GM20431 (cell line): ENCODE results near the gene HCAR1.
"Not testable (repeated sequence)": the region's sequence is repeated elsewhere in the genome, so short reads cannot be mapped to it uniquely, and the experiment has no call there.

Experiments
- in situ Hi-C: fragments of 300-500 bp; cut with MseI, MboI; formaldehyde crosslinking; loops from one replicate; pipeline ENCODE4 v1.15.0; 2020; ENCODE audit warnings: low sequenced_read_pairs; ENCODE audit not compliant: unreplicated experiment

The HCAR1 gene

DNA sequence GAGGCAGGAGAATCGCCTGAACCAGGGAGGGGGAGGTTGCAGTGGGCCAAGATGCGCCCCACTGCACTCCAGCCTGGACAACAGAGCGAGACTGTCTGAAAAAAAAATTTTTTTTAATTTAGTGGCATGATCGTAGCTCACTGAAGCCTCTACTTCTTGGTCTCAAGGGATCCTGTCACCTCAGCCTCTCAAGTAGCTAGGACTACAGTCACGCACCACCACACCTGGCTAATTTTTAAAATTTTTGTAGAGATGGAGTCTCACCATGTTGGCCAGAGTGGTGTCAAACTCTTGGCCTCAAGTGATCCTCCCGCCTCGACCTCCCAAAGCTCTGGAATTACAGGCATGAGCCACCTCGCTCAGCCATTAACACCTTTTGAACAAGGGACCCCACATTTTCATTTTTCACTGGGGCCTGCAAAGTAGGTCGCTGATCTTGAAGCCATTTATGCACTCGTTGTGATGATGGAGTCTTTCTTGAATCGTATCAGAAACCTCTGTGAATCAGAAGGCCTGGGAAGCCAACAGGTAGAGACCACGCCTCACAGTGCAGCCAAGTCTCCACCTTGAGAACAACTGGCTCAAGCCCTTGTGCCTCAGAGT lies 5.9 kb downstream of the HCAR1 start:
- in situ Hi-C loops, result no loop called here

DNA sequence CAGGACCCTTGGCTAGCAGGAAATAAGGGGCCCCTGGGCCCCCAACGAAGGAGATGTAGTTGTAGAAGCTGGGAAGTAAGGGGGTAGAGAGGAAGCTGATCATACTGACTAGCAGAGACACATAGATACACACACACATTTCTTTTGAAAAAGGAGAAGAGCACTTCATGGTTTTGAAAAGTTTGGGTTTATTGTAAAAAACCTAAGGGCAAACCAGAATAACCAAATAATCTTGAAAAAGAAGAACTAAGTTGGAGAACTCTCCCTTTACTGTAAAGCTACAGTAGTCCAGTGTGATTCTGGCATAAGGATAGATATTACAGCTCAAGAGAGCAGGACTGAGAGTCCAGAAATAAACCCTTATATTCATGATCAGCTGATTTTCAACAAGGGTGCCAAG lies 8.3 kb downstream of the HCAR1 start:
- in situ Hi-C loops, result no loop called here

DNA sequence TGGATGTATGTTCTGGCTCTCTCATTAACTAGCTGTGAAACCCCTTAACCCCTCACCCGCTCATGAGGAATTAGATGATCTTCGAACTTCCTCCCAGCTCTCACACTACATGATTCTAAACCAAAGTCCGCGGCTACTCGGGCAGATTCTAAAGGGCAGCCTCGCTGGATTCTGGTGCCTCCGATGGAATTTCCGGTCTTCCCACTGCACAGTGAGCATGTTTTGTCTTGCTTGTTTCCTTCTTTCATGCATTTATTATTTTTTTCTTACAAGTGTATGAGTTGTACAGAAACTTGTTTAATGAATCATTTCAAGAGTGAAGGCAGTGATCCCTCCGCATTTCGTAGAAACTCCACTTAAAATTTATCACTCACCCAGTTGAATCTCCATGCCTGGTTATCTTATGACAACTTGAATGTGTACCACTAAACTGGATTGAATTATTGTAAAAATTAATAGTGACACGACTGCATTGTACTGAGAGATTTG lies 9.5 kb downstream of the HCAR1 start:
- in situ Hi-C loops, result no loop called here

GRCh38 chr12:122716658-122717057 lies 14.0 kb downstream of the HCAR1 start, which contains the start of gene HCAR3:
TSS of gene HCAR3 (minus strand) at chr12:122716811. CDS start at chr12:122716737, 74 bp downstream.
- in situ Hi-C loops, result not testable (repeated sequence)

DNA sequence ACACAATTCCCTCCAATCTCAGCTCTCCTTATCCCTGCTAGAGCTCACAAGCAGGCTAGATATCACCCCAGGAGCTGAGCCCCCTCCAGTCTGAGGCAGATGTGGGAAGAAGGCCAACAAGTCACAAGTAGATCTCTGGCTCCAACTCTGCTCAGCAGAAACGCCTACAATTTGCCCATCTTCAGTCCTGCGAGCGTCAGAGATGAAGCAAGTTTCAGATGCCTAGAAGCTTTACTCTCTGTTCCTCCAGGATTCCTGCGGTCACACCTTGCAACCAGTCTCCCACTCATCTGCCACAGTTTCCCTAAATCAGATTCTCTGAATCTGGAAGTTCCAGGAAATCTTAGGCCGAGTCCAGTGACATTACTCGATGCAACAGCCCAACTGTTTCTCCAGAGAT lies 15.4 kb downstream of the HCAR1 start:
- in situ Hi-C loops, result not testable (repeated sequence)

GRCh38 chr12:122713491-122714188 lies 17.0 kb downstream of the HCAR1 start:
- in situ Hi-C loops, result not testable (repeated sequence)

DNA sequence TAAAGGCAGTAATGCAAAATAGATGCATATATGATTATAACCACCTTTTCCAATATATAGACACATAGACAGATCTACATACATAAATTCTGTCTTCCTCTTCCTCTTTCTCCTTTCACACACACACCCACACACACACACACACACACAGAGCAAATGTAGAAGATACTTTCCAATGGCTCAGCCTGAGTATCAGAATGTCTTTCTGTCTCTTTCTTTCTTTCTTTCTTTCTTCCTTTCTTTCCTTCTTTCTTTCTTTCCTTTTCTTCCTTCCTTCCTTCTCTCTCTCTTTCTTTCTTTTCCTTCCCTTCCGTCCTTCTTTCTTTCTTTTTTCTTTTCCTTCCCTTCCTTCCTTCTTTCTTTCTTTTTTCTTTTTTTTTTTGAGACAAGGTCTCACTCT lies 19.4 kb downstream of the HCAR1 start:
- in situ Hi-C loops, result not testable (repeated sequence)

- in situ Hi-C loops, result not testable (repeated sequence)
Observed at GRCh38 chr12:122710341-122710740, 20.3 kb downstream of the HCAR1 start.

GRCh38 chr12:122709287-122709686 lies 21.4 kb downstream of the HCAR1 start:
- in situ Hi-C loops, result not testable (repeated sequence)

GRCh38 chr12:122703841-122704240 lies 26.8 kb downstream of the HCAR1 start:
- in situ Hi-C loops, result not testable (repeated sequence)

GRCh38 chr12:122702890-122703611 lies 27.6 kb downstream of the HCAR1 start, which contains the start of gene HCAR2:
TSS of gene HCAR2 (minus strand) at chr12:122703357. CDS start at chr12:122703283, 74 bp downstream.
- in situ Hi-C loops, result not testable (repeated sequence)

GRCh38 chr12:122701481-122701880 lies 29.2 kb downstream of the HCAR1 start:
- in situ Hi-C loops, result not testable (repeated sequence)

DNA sequence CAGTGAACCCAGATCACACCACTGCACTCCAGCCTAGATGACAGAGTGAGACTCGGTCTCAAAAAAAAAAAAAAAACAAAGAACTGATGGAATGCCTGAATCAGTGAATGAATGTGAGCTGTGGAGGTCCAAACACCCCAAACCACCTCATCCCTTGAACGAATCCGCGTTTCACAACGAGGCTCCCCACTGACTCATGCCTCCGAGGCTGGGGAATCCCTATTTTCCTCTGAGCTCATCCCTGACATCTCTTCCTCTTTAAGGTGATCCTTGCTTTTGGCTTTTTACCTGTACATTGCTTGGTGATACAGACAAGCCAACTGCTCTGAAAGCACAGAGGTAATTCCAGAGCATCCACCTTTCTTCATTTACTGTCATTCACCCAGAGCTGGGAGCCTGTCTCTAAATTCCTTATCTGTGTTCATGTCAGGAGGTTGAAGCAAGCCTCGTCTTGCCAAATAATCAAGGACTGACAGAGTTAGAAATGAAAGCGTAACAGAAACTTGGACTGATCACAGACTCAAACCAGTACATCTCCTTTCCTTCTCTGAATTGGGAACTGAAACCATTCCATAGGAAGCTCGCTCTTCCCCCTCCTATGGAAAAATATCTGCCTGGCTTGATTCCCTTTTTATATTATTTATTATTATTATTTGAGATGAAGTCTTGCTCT lies 30.5 kb downstream of the HCAR1 start:
- in situ Hi-C loops, result not testable (repeated sequence)

GRCh38 chr12:122696922-122697321 lies 33.7 kb downstream of the HCAR1 start:
- in situ Hi-C loops, result not testable (repeated sequence)

- in situ Hi-C loops, result no loop called here
Observed at GRCh38 chr12:122691566-122691965, 39.1 kb downstream of the HCAR1 start.

GRCh38 chr12:122688291-122688690 lies 42.4 kb downstream of the HCAR1 start:
- in situ Hi-C loops, result no loop called here

DNA sequence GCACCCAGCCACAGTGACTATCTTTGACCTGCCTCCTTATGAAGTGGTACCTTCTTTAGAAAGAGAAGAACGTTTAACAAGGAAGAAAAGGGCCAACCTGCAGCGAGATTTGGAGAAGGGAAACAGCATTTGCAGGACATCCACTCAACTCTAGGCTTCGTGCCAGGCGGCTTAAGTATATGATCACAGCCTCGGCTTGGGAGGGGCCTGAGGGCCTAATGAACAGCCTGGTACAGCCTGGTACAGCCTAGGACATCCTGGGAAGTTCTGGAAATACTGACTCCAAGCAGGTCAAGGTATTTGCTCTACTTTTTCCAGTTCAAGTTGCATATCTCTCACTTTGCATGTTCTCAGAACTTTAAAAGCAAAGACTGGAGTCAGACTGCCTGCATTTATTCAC lies 43.6 kb downstream of the HCAR1 start:
- in situ Hi-C loops, result no loop called here

DNA sequence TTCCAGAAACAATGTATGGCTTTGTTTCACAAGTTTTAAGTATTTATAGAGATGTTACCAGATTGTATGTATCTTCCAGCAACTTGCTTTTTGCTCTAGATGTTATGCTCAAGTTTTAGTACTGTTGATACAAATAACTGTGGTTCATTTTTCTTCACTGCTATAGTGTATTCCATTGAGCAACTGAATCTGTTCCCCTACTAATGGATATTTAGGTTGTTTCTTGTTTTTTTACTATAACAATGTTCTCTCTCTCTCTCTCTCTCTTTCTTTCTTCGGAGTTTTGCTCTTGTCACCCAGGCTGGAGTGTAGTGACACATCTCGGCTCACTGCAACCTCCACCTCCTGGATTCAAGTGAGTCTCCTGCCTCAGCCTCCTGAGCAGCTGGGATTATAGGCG lies 44.1 kb downstream of the HCAR1 start:
- in situ Hi-C loops, result no loop called here

DNA sequence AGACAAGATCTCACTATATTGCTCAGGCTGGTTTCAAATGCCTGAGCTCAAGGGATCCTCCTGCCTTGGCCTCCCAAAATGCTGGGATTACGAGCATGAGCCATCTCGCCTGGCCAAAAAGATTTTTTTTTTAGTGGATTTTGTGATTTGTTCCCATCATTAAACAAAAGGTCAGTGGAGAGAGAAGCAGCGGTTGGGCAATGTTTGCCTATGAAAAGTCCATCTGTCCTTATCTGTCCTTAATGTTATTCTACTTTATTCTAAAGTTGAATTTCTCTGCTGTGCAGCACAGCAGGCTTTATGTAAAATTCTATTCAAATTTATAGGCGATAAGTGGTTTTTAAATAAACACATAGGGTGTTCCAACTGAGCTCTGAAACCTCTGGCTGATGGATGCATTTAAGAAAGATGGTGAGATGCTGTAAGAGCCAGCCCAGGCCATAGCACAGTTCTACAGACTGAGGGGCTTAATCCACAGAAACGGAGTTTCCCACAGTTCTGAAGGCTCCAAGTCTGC lies 46.3 kb downstream of the HCAR1 start:
- in situ Hi-C loops, result no loop called here

DNA sequence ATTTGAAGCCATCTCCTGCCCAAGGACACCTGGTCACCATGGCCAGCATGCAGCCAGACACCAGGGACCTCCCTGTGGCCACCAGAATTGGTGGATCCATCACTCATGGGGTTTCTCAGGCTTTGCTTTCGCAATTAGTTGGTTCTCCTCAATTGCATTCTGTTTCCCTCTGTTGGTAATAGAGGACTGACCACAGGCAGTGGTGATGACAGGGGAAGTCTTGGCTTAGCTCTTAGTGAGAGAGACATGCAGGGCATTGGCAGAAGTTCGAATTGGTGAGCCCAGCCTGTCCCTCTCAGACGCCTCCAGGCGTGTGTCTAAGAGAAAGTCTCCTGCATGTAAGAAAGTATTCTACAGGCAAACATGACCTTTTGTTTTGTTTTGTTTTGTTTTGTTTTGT lies 48.8 kb downstream of the HCAR1 start:
- in situ Hi-C loops, result no loop called here
